Urothelium cell line (cell line): ENCODE measurements around the gene GPR142.

Source experiments
- DNase-seq: peaks from one replicate; pipeline ENCODE4 v3.0.0; 2011; ENCODE audit warnings: low spot score, mixed read lengths
- FAIRE-seq: peaks from 2 replicates; lab custom pipeline; 2011; peaks lifted over from hg19 to GRCh38; lab: Jason Lieb, UNC

GPR142 gene

DNA sequence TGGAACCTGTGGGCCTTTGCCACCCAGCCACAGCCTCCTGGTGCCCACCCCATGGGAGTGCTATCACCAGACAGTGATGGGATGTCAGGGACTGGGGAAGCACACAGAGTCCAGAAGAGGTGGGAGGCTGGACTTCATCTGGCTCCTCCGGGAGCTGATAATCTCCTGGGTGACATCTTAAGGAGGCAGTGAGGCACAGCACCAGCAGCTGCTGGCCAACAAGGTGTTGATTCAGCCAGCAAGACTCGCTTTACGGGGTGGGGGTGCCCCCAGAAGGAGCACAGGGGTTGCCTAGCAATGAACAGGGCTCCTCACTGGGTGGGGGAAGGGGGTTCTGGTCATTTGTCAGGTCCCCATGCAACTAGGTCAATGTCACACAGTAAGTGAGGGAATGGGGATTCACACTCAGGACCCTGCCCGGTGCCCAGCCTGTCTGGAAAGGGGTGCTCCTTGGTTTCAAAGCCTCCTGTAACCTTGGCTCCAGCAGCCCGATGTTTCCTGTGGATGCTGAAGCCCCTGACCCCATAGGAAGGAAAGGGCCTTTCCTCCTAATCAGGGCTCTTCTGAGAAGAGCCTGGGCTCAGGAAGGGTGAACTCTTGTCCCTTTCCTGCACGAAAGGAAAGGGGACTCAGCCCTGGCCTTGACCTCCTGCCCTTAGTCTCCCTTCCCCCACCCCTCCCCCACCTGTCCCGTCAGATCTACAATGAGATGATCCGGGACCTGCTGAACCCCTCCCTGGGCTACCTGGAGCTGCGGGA, 23.6 kb upstream of the GPR142 start:
- no peak for FAIRE-seq
- DNase-seq, result no peak

- no peak for DNase-seq
- no peak for FAIRE-seq
Measured at GRCh38 chr17:74344658-74345057, 22.6 kb upstream of the GPR142 start.

DNA sequence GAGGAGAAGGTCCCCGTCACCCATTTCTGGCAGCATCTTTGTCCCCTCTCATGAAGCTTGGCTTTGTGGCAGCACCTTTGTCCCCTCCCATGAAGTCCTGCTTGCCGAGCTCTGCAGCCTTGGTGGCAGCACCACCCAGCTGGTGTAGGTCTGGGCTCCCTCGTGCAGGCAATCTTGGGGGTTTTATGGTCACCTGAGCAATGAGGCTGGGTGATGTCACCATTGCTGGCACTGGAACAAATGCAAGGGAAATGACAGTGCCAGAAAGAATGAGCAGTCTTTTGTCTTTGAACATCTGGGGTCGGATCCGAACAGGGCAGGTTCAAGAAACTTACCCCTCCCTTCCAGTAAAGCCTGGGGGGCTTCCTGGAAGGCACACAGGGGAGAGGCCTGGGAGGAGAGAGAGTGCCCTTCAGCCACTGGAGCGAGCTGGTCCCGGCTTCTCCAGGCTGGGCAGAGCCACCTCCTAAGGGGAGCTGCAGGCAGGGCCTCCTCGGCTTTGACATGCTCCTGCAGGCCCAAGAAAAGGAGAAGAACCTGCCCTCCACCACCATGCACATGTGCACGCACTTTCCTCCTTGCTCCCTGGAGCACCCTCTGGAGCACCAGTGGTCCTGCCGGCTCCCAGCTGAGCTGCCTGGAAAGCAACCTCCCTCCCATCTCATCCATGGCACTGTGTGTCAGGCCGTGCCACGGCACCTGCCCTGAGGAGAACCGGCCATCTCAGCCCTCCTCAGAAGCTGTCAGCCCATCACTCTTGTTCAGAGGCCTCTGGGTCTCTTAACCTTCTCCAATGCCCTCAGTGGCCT, 21.7 kb upstream of the GPR142 start:
- FAIRE-seq (no peak), DNase-seq (peak; percentile 61)

GRCh38 chr17:74347646-74348045, 19.7 kb upstream of the GPR142 start:
- DNase-seq, result no peak
- no peak for FAIRE-seq

GRCh38 chr17:74349120-74349519, 18.2 kb upstream of the GPR142 start:
- DNase-seq, result no peak
- no peak for FAIRE-seq

- DNase-seq, result no peak
- no peak for FAIRE-seq
Measured at GRCh38 chr17:74350486-74350885, 16.8 kb upstream of the GPR142 start.

DNA sequence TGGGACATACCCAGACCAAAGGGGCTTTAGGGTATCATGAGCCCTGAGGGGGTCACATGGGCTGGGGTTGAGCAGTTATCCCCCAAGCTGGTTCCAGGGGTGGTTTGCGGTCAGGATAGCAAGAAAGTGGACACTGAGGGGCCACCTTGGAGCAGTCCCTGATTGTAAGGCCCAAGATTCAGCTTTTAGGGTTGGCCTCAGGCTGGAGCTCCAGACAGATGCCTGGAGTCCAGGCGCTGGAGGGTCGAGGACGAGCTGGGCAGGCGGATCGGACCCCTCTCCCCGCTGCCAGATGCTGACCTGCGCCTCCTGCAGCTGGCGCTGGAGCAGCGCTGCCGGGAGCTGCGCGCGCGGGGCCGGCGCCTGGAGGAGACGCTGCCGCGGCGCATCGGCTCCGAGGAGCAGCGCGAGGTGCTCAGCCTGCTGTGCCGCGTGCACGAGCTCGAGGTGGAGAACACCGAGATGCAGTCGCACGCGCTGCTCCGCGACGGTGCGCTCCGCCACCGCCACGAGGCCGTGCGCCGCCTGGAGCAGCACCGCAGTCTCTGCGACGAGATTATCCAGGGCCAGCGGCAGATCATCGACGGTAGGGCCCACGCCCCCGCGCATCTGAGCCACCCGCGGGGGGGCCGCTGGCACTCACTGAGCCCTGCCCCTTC, 15.6 kb upstream of the GPR142 start:
- DNase-seq, result peak; percentile 55

GRCh38 chr17:74353446-74354060, 13.8 kb upstream of the GPR142 start:
- FAIRE-seq, result no peak
- DNase-seq, result no peak

More for the DNA sequence above, 15.6 kb upstream of the GPR142 start:
- FAIRE-seq, result peak; percentile 61

DNA sequence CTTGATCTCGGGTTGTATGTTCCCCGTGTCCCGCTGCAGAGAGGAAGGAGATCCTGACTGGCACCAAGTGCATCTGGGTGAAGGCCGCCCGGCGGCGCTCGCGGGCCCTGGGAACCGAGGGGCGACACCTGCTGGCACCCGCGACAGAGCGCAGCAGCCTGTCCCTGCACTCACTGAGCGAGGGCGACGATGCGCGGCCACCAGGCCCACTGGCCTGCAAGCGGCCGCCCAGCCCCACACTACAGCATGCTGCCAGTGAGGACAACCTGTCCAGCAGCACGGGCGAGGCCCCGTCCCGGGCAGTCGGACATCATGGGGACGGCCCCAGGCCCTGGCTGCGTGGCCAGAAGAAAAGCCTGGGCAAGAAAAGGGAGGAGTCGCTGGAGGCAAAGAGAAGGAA, 13.2 kb upstream of the GPR142 start:
- peak; percentile 62 for DNase-seq

DNA sequence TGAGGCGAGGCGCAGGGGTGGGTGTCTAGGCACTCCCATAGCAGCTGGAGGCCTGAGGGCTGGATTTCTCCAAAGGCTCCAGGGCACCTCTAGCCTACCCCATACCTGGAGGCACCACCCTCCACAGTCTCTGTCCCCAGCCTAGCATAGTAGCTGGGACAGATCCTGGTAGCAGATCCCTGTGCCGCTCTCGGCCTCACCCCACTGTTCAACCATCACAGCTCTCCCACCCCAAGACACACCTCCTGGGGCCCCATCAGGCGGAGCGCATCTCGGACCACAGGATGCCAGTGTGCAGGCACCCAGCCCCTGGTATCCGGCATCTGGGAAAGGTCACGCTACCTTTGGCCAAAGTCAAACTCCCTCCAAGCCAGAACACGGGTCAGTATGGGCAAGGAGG, 12.7 kb upstream of the GPR142 start:
- DNase-seq (no peak), FAIRE-seq (no peak)

More for the DNA sequence above, 13.2 kb upstream of the GPR142 start:
- FAIRE-seq, result peak; percentile 48

DNA sequence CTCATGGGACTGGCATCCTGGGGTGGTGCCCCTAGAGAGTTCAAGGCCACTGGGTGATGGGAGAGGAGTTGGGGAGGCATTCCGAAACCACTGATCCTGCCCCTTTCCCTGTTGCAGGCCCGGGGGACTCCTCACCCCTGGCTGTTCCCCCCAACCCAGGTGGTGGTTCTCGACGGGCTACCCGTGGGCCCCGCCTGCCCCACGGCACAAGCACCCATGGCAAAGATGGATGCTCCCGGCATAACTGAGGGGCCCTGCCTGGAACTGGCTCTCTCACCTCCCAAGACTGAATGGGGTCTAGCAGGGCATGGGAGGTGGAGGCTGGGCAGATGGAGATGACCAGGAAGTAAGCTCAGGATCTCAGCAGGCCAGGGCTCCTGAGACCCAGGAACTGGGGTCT, 12.2 kb upstream of the GPR142 start:
- FAIRE-seq (no peak), DNase-seq (no peak)

DNA sequence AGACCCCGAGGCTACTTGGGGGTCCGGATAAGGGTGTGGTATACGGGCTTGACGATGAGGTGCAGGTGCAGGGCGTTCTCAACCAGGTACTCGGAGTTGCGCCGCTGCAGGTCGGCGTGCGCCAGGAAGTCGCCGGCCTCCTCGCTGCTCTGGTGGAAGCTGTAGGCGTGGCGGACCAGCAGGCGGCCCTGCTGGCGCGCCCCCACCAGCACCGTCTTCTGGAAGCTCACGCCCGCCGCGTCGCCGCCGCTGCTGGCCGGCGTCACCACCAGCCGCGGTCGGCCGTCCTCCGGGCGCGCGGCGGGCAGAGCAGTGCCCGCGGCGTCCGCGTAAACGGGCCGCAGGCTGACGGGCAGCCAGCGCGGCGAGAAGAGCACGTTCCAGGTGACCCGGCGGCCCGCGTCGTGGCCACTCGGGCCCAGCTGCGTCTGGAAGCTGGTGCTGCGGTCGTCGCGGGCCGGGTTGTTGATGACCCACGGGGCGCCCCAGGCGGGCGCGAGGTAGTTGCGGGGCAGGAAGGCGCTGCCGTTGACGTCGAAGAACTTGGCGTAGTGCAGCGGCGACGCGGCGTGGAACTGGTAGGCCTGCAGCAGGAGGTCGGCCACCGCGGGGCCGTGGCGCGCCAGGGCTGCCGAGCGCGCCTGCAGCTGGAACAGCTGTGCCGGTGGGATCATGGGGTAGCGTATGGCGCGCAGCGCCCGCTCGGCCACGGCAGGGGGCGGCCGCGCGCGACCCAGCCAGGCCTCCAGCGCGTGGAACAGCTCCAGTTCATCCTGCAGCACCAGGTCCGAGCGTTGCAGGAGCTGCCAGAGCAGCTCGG, 10.4 kb upstream of the GPR142 start:
- FAIRE-seq, result peak; percentile 13
- peak; percentile 75 for DNase-seq

DNA sequence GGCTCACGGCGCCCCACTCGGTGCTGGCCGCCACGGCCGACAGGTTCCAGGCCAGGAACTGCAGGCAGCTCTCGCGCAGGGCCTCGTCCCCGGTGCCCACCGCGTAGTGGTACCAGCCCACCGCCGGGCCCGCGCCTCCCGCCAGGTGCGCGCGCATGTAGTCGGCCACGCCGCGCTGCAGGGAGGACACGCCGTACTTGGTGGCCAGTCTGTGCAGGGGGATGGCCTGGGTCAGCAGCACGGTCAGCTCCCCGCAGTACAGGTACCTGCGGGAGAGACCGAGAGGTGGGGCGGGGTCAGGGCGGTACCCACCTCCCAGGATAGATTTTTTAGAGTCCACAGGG, 9.9 kb upstream of the GPR142 start:
- no peak for DNase-seq
- peak; percentile 72 for FAIRE-seq

DNA sequence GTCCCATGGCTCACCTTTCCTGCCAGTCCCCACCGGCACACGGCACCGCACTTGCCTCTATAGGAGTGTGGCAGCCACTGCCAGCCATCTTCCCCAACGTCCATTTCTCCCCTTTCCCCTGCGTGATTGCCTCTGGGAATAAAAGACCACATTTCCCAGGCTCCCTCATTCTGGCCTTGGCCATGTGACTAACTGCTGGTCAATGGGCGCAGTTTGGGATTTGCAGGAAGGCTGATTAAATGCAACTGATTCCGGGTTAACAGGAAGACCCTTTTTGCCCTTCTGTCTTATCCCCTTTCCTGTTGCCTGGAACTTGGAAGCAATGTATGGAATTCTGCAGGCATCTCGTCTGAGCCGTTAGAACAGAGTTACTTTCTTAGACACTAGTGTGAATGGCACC, 8.6 kb upstream of the GPR142 start:
- DNase-seq (no peak), FAIRE-seq (no peak)

GRCh38 chr17:74359916-74360315, 7.4 kb upstream of the GPR142 start:
- DNase-seq (no peak), FAIRE-seq (no peak)

GRCh38 chr17:74360899-74361229, 6.4 kb upstream of the GPR142 start:
- no peak for FAIRE-seq
- no peak for DNase-seq

DNA sequence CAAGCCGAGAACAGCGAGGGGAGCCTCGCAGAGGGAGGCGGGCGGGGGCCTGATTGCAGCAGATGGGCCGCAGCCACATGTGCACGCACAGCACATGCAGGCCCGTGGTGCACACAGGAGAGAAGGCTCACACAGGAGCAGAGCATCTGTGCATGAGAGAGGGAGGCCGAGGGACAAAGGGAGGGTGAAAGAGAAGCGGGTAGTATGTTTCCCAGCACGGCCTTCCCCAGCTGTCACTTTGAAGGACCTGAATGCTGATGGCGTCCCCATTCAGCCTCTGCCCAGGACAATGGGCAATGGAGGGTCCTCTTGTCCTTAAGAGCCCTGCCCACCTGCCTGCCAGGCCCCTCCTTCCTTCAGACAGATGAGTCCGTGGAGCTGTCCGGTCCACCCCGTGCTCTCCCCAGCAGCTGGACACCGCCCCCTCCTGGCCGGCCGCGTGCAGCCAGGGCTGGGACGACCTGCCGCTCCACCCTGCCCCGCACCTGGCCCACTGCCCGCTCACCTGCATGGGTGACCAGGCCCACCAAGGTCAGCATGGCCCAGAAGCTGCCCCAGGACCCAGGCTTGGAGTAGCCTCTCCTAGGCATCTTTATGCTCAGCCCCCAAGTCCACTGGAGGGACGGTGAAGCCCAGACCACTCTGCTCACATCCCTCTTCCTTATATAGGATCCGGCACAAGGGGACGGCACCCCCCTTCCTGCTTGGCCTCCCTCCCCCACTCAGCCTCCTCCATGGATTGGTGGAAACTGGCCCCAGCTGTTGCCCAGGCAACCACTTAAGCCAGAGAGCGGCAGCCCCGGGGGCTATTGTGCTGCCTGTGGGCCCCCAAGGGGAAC, 5.9 kb upstream of the GPR142 start, which contains the start of gene BTBD17:
Gene BTBD17, minus strand, starts transcription at position 639 of the 839 bp plus-strand sequence. Its CDS starts 49 bp downstream, at position 590.
- peak; percentile 70 for DNase-seq
- peak; percentile 13 for FAIRE-seq

DNA sequence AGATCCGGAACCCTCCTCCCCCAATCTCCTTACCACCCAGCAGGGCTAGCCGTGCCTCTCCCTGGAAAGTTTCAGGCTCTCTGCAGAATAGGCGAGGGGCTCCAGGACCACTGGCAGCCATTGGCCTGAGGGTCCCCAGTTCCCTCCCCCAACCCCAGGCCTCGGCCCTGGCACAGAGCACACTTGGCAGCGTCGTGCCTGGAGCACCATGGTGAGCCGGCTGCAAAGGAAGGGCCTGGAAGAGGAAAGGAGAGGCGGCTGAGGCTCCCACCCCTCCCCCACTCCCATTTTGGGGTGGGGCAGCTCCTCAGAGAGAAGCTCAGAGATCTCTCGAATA, 5.3 kb upstream of the GPR142 start:
- no peak for FAIRE-seq
- no peak for DNase-seq

DNA sequence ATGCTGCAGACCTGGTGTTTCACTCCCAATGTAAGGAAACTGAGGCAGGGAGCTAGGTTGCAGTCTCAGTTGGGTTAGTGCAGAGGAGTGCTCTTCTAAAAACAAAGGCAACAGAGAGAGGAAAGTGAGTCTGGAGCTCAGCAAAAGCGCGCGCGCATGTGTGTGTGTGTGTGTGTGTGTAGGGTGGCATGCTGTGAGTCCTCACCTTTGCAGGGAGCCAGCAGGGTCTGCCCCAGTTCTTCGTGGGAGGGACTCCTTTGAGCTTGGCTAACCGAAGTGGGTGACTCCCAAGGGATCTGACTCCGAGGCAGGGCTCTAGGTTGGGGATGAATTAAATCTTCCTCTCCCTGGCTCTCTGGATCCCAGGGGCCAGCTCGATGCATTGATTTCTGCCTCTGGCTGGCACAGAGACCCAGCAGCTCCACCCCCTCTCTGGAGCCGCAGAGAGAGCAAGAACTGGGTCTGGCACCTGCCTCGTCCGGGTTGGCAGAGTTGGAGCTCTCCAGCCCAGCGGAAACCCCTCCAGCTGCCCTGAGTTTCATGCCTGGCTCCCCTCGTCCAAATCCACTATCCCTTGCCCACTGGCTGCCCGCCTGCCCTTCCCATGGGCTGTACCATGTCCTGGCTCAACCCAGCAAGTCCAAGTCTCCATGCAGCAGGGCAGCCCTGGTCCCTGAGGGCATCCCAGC, 4.4 kb upstream of the GPR142 start:
- FAIRE-seq (no peak), DNase-seq (no peak)
